ENCODE data around the gene SPSB1. TPM values are rescaled to one million over a fixed set of nuclear protein-coding genes. Genes with fewer than 3 reads are reported as not detected.

Gene SPSB1
- total and polyA plus RNA-seq, 2 experiments from 2014 or later, result 2.4 to 6.8 TPM

- peaks cover 7% of the 10 kb centered on the region for H3K4me1 Mint-ChIP-seq
- no peak overlapping the region for H3K27ac Mint-ChIP-seq
- no peaks in the 10 kb centered on the region for H3K79me2 ChIP-seq (replicated peaks; ENCODE audit: insufficient read depth)
- H3K4me1 ChIP-seq (ENCODE audit: insufficient read depth), result no peaks in the 10 kb centered on the region
- H3F3A ChIP-seq (replicated peaks; ENCODE audit: low read depth), result no peaks in the 10 kb centered on the region
- ATAC-seq (peak; percentile 48), DNase-seq (ENCODE audit: low spot score) (no peak)
- H4K20me1 ChIP-seq (replicated peaks; ENCODE audit: insufficient read depth), result no peaks in the 10 kb centered on the region
- no peaks in the 10 kb centered on the region for H3K36me3 Mint-ChIP-seq (ENCODE audit: low read depth)
- H2AFZ ChIP-seq, result no peak overlapping the region
- H3K36me3 ChIP-seq (ENCODE audit: insufficient read depth), result no peaks in the 10 kb centered on the region
- peaks cover 9% of the 10 kb centered on the region for H3K27me3 Mint-ChIP-seq (ENCODE audit: insufficient read depth, low read depth, poor library complexity)
- no peaks in the 10 kb centered on the region for H3K27me3 ChIP-seq (ENCODE audit: insufficient read depth)
- H3K4me3 Mint-ChIP-seq, result no peak overlapping the region
- H3K4me3 ChIP-seq, result no peak overlapping the region
- peaks cover 8% of the 10 kb centered on the region; the same call in 1 of the 3 replicates for H3K9me3 Mint-ChIP-seq
- no peak for TF ChIP-seq REST (IDR thresholded peaks at IDR 0.05; ENCODE audit: unreplicated experiment)
- no peak for TF ChIP-seq NANOG (IDR thresholded peaks at IDR 0.05; ENCODE audit: borderline replicate concordance)
- TF ChIP-seq JUNB (IDR thresholded peaks at IDR 0.05; ENCODE audit: unreplicated experiment), result no peak
- no peak for TF ChIP-seq ZNF462 (CRISPR knock-in tag; IDR thresholded peaks at IDR 0.05)
- TF ChIP-seq POLR2AphosphoS5 (IDR thresholded peaks at IDR 0.05; ENCODE audit: low read depth), result no peak
- H3K27ac ChIP-seq (ENCODE audit: low read depth), result no peak overlapping the region
- H3K4me2 ChIP-seq, result no peak overlapping the region
- no peaks in the 10 kb centered on the region for H3K9me2 ChIP-seq (ENCODE audit: insufficient read depth)
These were observed 45.9 kb downstream of the SPSB1 start for GRCh38 chr1:9338397-9339246.

Measured in GM23338 (cell line).